DND-41 (cell line): ENCODE data around the gene MYH14.

Experiments used
- EZH2 ChIP-seq: IDR thresholded peaks from 3 replicates; pipeline ENCODE4 v1.6.1; 2012; ENCODE audit warnings: borderline replicate concordance, low read depth, mild to moderate bottlenecking, moderate library complexity, low read length, inconsistent platforms; ENCODE audit not compliant: severe bottlenecking
- TF ChIP-seq, protein P1 (sequence below): IDR thresholded peaks from 2 replicates; pipeline ENCODE4 v1.5.1; 2012; ENCODE audit warnings: borderline replicate concordance, low read length, moderate library complexity, mild to moderate bottlenecking; ENCODE audit not compliant: poor library complexity, severe bottlenecking; ENCODE audit errors: extremely low read depth

DNA sequence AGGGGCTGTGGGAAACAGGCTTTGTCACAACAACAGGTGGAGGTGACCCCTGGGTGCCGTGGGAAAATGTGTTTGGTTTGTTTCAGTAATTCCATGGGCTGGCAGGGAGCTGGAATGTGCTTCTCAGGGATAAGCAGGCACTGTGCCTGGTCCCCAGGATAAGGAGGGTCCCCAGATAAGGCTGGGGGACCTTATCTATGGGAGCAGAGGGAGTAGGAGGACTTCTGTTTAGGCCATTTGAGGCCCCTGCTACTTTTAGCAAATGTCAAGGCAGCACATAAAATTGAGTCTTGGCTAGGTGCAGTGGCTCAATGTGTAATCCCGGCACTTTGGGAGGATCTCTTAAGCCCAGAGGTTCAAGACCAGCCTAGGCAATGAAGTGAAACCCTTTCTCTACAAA, 66.2 kb downstream of the MYH14 start:
- no peak for TF ChIP-seq EZH2
- TF ChIP-seq, protein P1, sequence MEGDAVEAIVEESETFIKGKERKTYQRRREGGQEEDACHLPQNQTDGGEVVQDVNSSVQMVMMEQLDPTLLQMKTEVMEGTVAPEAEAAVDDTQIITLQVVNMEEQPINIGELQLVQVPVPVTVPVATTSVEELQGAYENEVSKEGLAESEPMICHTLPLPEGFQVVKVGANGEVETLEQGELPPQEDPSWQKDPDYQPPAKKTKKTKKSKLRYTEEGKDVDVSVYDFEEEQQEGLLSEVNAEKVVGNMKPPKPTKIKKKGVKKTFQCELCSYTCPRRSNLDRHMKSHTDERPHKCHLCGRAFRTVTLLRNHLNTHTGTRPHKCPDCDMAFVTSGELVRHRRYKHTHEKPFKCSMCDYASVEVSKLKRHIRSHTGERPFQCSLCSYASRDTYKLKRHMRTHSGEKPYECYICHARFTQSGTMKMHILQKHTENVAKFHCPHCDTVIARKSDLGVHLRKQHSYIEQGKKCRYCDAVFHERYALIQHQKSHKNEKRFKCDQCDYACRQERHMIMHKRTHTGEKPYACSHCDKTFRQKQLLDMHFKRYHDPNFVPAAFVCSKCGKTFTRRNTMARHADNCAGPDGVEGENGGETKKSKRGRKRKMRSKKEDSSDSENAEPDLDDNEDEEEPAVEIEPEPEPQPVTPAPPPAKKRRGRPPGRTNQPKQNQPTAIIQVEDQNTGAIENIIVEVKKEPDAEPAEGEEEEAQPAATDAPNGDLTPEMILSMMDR: no peak
